Ishikawa (cell line): ENCODE results near the gene SINHCAF.

ENCODE experiments used
- CEBPB ChIP-seq: IDR thresholded peaks from 2 replicates; pipeline ENCODE4 v1.6.1; 2012
- TAF1 ChIP-seq: IDR thresholded peaks from 2 replicates; pipeline ENCODE4 v1.6.1; 2012; ENCODE audit warnings: low read depth, mild to moderate bottlenecking

DNA sequence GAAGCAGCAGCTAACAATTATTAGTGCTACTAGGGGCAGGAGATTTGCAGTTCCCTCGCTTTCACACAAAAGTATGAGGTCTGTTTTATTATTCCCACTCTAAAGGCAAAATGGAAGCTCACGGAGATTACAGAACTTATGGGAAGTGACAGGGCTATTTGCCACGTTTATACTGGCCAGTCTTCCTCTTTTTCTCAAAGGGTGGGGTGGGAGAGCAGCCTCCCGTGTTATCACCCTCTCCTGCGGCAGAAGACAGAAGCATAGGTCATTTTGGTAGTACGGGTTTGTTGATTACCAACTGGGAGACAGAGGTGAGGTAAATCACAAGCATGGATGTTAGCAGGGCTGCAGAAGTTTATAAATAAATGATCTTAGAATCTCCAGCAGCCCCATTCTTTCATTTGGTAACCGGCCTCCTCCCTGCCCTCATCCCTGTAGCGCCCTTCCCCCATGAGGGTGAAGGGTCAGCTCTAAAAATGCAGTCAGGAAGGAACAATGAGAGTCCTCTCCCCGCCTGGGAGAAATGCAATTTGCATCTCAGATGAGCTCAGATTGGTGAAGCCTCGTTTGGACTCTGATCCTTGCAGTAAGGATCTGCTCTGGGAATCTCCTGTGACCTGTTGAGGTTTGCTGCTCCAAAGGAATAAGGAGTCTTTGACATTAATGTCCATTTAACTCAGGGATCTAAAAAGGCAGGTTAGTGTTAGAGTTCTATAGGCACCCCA is 44.7 kb upstream of the SINHCAF start:
- no peak for TF ChIP-seq CEBPB
- no peak for TF ChIP-seq TAF1
